Activated CD4-positive, alpha-beta memory T cell treated with anti-CD3 and anti-CD28 coated beads, Interleukin-2, amount 10 ng/mL, durations not matched to agents 7 days and 5 days (primary cell): ENCODE measurements around the gene AHCTF1. TPM values are rescaled to one million over a fixed set of nuclear protein-coding genes. Genes with fewer than 3 reads are reported as not detected.

ENCODE experiments used
- total RNA-seq, 2 experiments: library from RNA; stranded (reverse); gene quantifications; one replicate each; pipeline ENCODE4 v1.2.3, GENCODE V29; 2021

AHCTF1 gene
- total RNA-seq, 2 experiments from 2014 or later = 26.9 to 27.8 TPM

Other genes starting within 250 kb of the AHCTF1 start
- gene SCCPDH, start 207.5 kb downstream of the AHCTF1 start, total RNA-seq = 1 to 10 TPM; 7.7 to 8.1 TPM
- under 1 TPM; 0.43 to 0.63 TPM for gene ZNF695, start 76.1 kb upstream of the AHCTF1 start, total RNA-seq
- gene ZNF670, start 146.9 kb upstream of the AHCTF1 start, total RNA-seq = 1 to 10 TPM; 1.4 TPM
- gene ZNF669, start 172.4 kb upstream of the AHCTF1 start, total RNA-seq = 10 to 100 TPM; 10.3 to 11.6 TPM
- gene ZNF124, start 240.1 kb upstream of the AHCTF1 start, total RNA-seq = 10 to 100 TPM; 12.3 to 14.6 TPM